ENCODE results near the gene CRTC2. TPM values are rescaled to one million over a fixed set of nuclear protein-coding genes. Genes with fewer than 3 reads are reported as not detected.

Gene CRTC2
- total and polyA plus RNA-seq, 2 donors (not counting 1 experiment from before 2014, with no cell fraction given): 2.6 to 7.1 TPM

- Histone ChIP-seq H3K4me2 (ENCODE audit: extremely low read depth, insufficient read depth, low read length) (peak within 1 kb of the TSS; percentile 98), H2AFZ (ENCODE audit: low read length) (peak within 1 kb of the TSS; percentile 87), H3K4me3 (replicated peaks in 1 of 4; ENCODE audit: control extremely low read depth in 1 of 4, insufficient read depth in 1 of 4, low read depth in 3 of 4, low read length in 4 of 4) (peak within 1 kb of the TSS; percentile 94 to 99 (median 98)), H3K27ac (ENCODE audit: insufficient read depth, low read length) (peak within 1 kb of the TSS; percentile 99), H3K79me2 (ENCODE audit: control insufficient read depth, insufficient read depth, low read length) (peaks cover 22% of the 10 kb centered on the region), H3K9ac (ENCODE audit: insufficient read depth, low read length) (peak within 1 kb of the TSS; percentile 99), H3K9me3 (ENCODE audit: control insufficient read depth, insufficient read depth, low read depth, low read length) (no peaks in the 10 kb centered on the region), H3K4me1 (ENCODE audit: control insufficient read depth, extremely low read depth, insufficient read depth, low read length) (peaks cover 4% of the 10 kb centered on the region), H3K27me3 (ENCODE audit: control insufficient read depth, insufficient read depth, low read length) (no peaks in the 10 kb centered on the region), H4K20me1 (ENCODE audit: control insufficient read depth, extremely low read depth, insufficient read depth, low read length) (no peaks in the 10 kb centered on the region), H3K36me3 (ENCODE audit: control insufficient read depth, insufficient read depth, low read length) (peaks cover 9% of the 10 kb centered on the region)
- DNase-seq (ENCODE audit: low read depth in 2 of 2): peak; percentile 97 to 99
- TF ChIP-seq CTCF (conservative IDR thresholded peaks at IDR 0.05 in 1 of 2, IDR thresholded peaks at IDR 0.05 in 1 of 2; ENCODE audit: low read depth in 1 of 2, low read length in 2 of 2): no peak
- TF ChIP-seq EZH2 (IDR thresholded peaks at IDR 0.05; ENCODE audit: low read length, missing control alignments): no peak
Observed at GRCh38 chr1:153990468-153991150, 32.2 kb upstream of the CRTC2 start, which contains the start of gene RPS27. Gene RPS27 (plus strand): TSS chr1:153990762. CDS start chr1:153990797, 35 bp downstream.

- Histone ChIP-seq H3K9me3 (ENCODE audit: control insufficient read depth, insufficient read depth, low read depth, low read length) (no peaks in the 10 kb centered on the region), H3K4me3 (replicated peaks in 1 of 4; ENCODE audit: control extremely low read depth in 1 of 4, insufficient read depth in 1 of 4, low read depth in 3 of 4, low read length in 4 of 4) (no peak overlapping the region), H3K4me1 (ENCODE audit: control insufficient read depth, extremely low read depth, insufficient read depth, low read length) (peaks cover 7% of the 10 kb centered on the region), H3K4me2 (ENCODE audit: extremely low read depth, insufficient read depth, low read length) (no peak overlapping the region), H3K27ac (ENCODE audit: insufficient read depth, low read length) (no peak overlapping the region), H3K27me3 (ENCODE audit: control insufficient read depth, insufficient read depth, low read length) (no peaks in the 10 kb centered on the region), H3K36me3 (ENCODE audit: control insufficient read depth, insufficient read depth, low read length) (peaks cover 9% of the 10 kb centered on the region), H4K20me1 (ENCODE audit: control insufficient read depth, extremely low read depth, insufficient read depth, low read length) (no peaks in the 10 kb centered on the region), H3K79me2 (ENCODE audit: control insufficient read depth, insufficient read depth, low read length) (peaks cover 29% of the 10 kb centered on the region), H3K9ac (ENCODE audit: insufficient read depth, low read length) (no peak overlapping the region), H2AFZ (ENCODE audit: low read length) (no peak overlapping the region)
- no peak for DNase-seq (ENCODE audit: low read depth in 2 of 2)
- TF ChIP-seq CTCF (conservative IDR thresholded peaks at IDR 0.05 in 1 of 2, IDR thresholded peaks at IDR 0.05 in 1 of 2; ENCODE audit: low read depth in 1 of 2, low read length in 2 of 2): no peak
- no peak for TF ChIP-seq EZH2 (IDR thresholded peaks at IDR 0.05; ENCODE audit: low read length, missing control alignments)
Observed at GRCh38 chr1:153987621-153988020, 29.2 kb upstream of the CRTC2 start.

GRCh38 chr1:153985941-153986761, 27.7 kb upstream of the CRTC2 start, which contains the start of gene RAB13:
Gene RAB13 (minus strand): TSS chr1:153986339. CDS start chr1:153986236, 103 bp downstream.
- DNase-seq (ENCODE audit: low read depth in 2 of 2): peak; percentile 83 to 86
- no peaks in the 10 kb centered on the region for H4K20me1 ChIP-seq (ENCODE audit: control insufficient read depth, extremely low read depth, insufficient read depth, low read length)
- peaks cover 6% of the 10 kb centered on the region for H3K36me3 ChIP-seq (ENCODE audit: control insufficient read depth, insufficient read depth, low read length)
- no peaks in the 10 kb centered on the region for H3K9me3 ChIP-seq (ENCODE audit: control insufficient read depth, insufficient read depth, low read depth, low read length)
- H3K4me2 ChIP-seq (ENCODE audit: extremely low read depth, insufficient read depth, low read length): peak within 1 kb of the TSS; percentile 94
- peak within 1 kb of the TSS; percentile 89 for H2AFZ ChIP-seq (ENCODE audit: low read length)
- H3K9ac ChIP-seq (ENCODE audit: insufficient read depth, low read length): peak within 1 kb of the TSS; percentile 70
- H3K27ac ChIP-seq (ENCODE audit: insufficient read depth, low read length): peak within 1 kb of the TSS; percentile 68
- TF ChIP-seq CTCF (conservative IDR thresholded peaks at IDR 0.05 in 1 of 2, IDR thresholded peaks at IDR 0.05 in 1 of 2; ENCODE audit: low read depth in 1 of 2, low read length in 2 of 2): no peak
- no peak for TF ChIP-seq EZH2 (IDR thresholded peaks at IDR 0.05; ENCODE audit: low read length, missing control alignments)
- peak within 1 kb of the TSS; percentile 54 to 100 (median 84) for H3K4me3 ChIP-seq (replicated peaks in 1 of 4; ENCODE audit: control extremely low read depth in 1 of 4, insufficient read depth in 1 of 4, low read depth in 3 of 4, low read length in 4 of 4)
- peaks cover 3% of the 10 kb centered on the region for H3K4me1 ChIP-seq (ENCODE audit: control insufficient read depth, extremely low read depth, insufficient read depth, low read length)
- H3K27me3 ChIP-seq (ENCODE audit: control insufficient read depth, insufficient read depth, low read length): no peaks in the 10 kb centered on the region
- peaks cover 17% of the 10 kb centered on the region for H3K79me2 ChIP-seq (ENCODE audit: control insufficient read depth, insufficient read depth, low read length)

All from fibroblast of lung (primary cell).